Heart left ventricle (tissue), 16 donors: ENCODE results near the gene COMMD7. TPM values are rescaled to one million over a fixed set of nuclear protein-coding genes. Genes with fewer than 3 reads are reported as not detected.

ENCODE experiments used
- ATAC-seq, 4 donors: fragments of 200-7000 bp; cut with Tn5 transposase; one replicate each; pipeline ENCODE4 v1.9.1; 2020 to 2022; ENCODE audit warnings: moderate library complexity in 4 of 4, mild to moderate bottlenecking in 3 of 4, moderate number of reproducible peaks in 1 of 4
- DNase-seq, 5 donors: peaks; one replicate each; pipeline ENCODE4 v3.0.0-alpha.2; 2020
- H3K27ac ChIP-seq, 12 donors: fragments of 200-600 bp; sonication (generic) in 4 of 12; one replicate each; pipeline versions ENCODE4 v1.5.0 to v1.8.0; 2016 to 2022; ENCODE audit warnings: mild to moderate bottlenecking in 2 of 12
- H3K27me3 ChIP-seq, 9 donors: fragments of 200-600 bp; sonication (generic) in 2 of 9; one replicate each; pipeline versions ENCODE4 v1.5.1 to v1.8.0; 2016 to 2022; ENCODE audit warnings: mild to moderate bottlenecking in 3 of 9
- H3K36me3 ChIP-seq, 9 donors: fragments of 200-600 bp; sonication (generic) in 2 of 9; one replicate each; pipeline versions ENCODE4 v1.5.0 to v1.8.0; 2018 to 2022; ENCODE audit warnings: mild to moderate bottlenecking in 2 of 9
- H3K4me1 ChIP-seq, 12 donors: fragments of 200-600 bp; sonication (generic) in 4 of 12; one replicate each; pipeline versions ENCODE4 v1.5.0 to v1.8.0; 2016 to 2022; ENCODE audit warnings: mild to moderate bottlenecking in 3 of 12
- H3K4me3 ChIP-seq, 12 donors: fragments of 200-600 bp; sonication (generic) in 4 of 12; one replicate each; pipeline versions ENCODE4 v1.5.0 to v1.8.0; 2017 to 2022; ENCODE audit warnings: mild to moderate bottlenecking in 9 of 12, moderate library complexity in 4 of 12
- H3K9me3 ChIP-seq, 12 donors: fragments of 200-600 bp; sonication (generic) in 4 of 12; one replicate each; pipeline versions ENCODE4 v1.5.0 to v1.8.0; 2016 to 2022; ENCODE audit warnings: mild to moderate bottlenecking in 1 of 12
- POLR2A ChIP-seq, 2 donors: fragments of 450-650 bp; IDR thresholded peaks; one replicate each; pipeline ENCODE4 v1.6.1; 2017; ENCODE audit warnings: antibody characterized with exemption in 2 of 2, mild to moderate bottlenecking in 2 of 2, moderate library complexity in 2 of 2
- WGBS, 4 donors: extraction: QIAGEN DNeasy Blood & Tissue Kit in 2 of 4; methylation state at CpG; one replicate each; pipeline versions ENCODE4 v1.1.5 to v1.1.7; 2013 to 2018; 5-methylcytosine and 5-hydroxymethylcytosine counted together
- intact Hi-C, 10 donors: fragments of 100-400 bp; cut with DNase I; formaldehyde crosslinking; loops; one replicate each; pipeline versions ENCODE4 v1.11.1 to v1.14.2; 2022
- polyA plus RNA-seq, 2 donors: library from polyadenylated mRNA; stranded (reverse); fragments of 200-250 nt; gene quantifications; one replicate each; pipeline ENCODE4 v1.2.3, GENCODE V29; 2013
- total RNA-seq, 9 donors: library from RNA; depleted of rRNA in 2 of 9; stranded (reverse); fragments of >200 nt in 2 of 9; fragmentation: NEBNext Ultra II Directional in 3 of 9; extraction: Animal tissue kit (Norgen Biotek cat#: 25700) in 3 of 9; gene quantifications; one replicate each; pipeline versions ENCODE4 v1.1.0 to v1.2.4, GENCODE V29; 2016 to 2023
- TF ChIP-seq, protein P1 (sequence below), 12 donors: fragments of 200-600 bp; sonication (generic) in 4 of 12; IDR thresholded peaks; one replicate each; pipeline versions ENCODE4 v1.5.0 to v1.8.0; 2018 to 2022; ENCODE audit warnings: antibody characterized with exemption in 12 of 12, mild to moderate bottlenecking in 5 of 12
- donor health status: ischemic (EF 13 %, LVEDD 7.1; RV severe dilation, severe dysfunction).
- donor health status: healthy with polysubstance abuse.
- donor health status: DM: no; HTN: yes; CAD: no.
- donor health status: DM: no; HTN: no; CAD: no.
- donor health status: ischemic (EF 25% LVEDD 6.9; RV normal size, moderate dysfunction).
- donor health status: ischemic (EF 25% LVEDD 5.7; RV mildly dilated, moderate dysfunction).
- donor health status: healthy.
- donor health status: DM: yes; HTN: yes; CAD: no.
- donor health status: ischemic (EF 35%, LVEDD 5.7; RV mildly dilated, moderate dysfunction).
- donor health status: nonischemic (EF 11% LVEDD 7.7; RV severe dilation, severe dysfunction).
- donor health status: DM: yes; HTN: yes; CAD: no.
- donor health status: PGD.
- donor health status: ischemic (EF 29% LVEDD 5.4; RV normal size, mild dysfunction).
- donor health status: nonischemic (EF 23%, LVEDD 6.1; RV moderate dilation, normal function).

COMMD7 gene
- total and polyA plus RNA-seq, 11 donors, result 30.3 to 72.4 (median 43.7) TPM

DNA sequence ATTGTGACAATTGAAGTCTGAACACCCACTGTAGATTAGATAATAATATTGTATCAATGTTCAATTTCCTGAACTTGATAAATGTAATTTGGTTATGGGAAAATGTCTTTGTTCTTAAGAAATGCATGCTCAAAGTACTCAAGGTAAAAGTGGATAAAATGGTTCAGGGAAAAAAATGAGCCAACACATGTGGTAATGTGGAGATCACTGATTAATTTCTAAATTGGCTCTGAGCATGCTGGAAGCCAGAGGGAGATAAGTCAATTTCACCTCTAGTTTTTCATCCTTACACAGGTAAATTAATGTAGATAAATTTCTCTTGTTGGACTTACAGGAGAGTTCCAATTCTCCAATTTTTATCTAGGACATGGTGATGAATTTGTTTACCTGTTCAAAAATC, 8.0 kb upstream of the COMMD7 start:
- Histone ChIP-seq H3K9me3 (no peaks in the 10 kb centered on the region), H3K4me3 (no peak overlapping the region), H3K4me1 (peaks cover 0 to 7% (median 0%) of the 10 kb centered on the region in 12 donors), H3K36me3 (no peaks in the 10 kb centered on the region), H3K27me3 (no peaks in the 10 kb centered on the region), H3K27ac (no peak overlapping the region)
- intact Hi-C loops, result no loop called here
- ATAC-seq (no peak), DNase-seq (no peak)
- no peak for TF ChIP-seq POLR2A (IDR thresholded peaks at IDR 0.05)

DNA sequence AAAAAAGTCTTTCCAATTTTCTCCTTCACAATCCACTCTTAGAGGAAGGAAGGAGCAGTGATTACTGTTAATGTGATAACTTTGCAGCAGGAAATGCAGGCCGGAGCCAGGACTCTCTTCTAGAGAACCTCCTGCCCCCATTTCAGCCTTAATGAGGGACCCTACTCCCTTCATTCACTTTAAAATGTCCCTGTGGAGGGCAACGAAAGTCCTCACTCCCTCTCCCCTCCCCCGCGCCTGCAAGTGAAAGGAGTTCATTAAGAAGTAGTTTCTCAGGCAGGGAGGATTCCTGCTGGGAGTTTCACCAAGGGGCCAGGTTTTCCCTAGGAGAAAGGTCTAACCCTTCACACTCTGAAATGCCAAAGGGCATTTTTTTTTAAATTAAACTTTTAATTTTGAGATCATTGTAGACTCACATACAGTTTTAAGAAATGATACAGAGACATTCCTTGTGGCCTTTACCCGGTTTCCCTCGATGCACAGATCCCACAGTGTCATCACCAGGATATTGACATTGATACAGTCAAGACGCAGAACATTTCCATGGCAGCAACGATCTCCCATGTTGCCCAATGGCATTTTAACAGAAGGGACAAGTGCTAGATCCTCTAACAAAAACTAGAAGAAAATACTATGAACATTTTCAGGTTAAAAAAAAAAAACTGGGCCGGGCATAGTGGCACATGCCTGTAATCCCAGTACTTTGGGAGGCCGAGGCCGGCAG, 6.8 kb upstream of the COMMD7 start:
- no peaks in the 10 kb centered on the region for H3K36me3 ChIP-seq
- H3K4me1 ChIP-seq, result peaks cover 0 to 7% (median 0%) of the 10 kb centered on the region in 12 donors
- peak overlapping the region in 1 of 12 donors; percentile 34 for H3K27ac ChIP-seq
- intact Hi-C loops, result no loop called here
- no peaks in the 10 kb centered on the region for H3K9me3 ChIP-seq
- no peak overlapping the region for H3K4me3 ChIP-seq
- WGBS, 4 donors, result 56 to 63% (median 60%) methylated on average over 11 of the region's 11 CpGs
- ATAC-seq, result no peak
- DNase-seq, result no peak
- H3K27me3 ChIP-seq, result no peaks in the 10 kb centered on the region
- TF ChIP-seq, protein P1, sequence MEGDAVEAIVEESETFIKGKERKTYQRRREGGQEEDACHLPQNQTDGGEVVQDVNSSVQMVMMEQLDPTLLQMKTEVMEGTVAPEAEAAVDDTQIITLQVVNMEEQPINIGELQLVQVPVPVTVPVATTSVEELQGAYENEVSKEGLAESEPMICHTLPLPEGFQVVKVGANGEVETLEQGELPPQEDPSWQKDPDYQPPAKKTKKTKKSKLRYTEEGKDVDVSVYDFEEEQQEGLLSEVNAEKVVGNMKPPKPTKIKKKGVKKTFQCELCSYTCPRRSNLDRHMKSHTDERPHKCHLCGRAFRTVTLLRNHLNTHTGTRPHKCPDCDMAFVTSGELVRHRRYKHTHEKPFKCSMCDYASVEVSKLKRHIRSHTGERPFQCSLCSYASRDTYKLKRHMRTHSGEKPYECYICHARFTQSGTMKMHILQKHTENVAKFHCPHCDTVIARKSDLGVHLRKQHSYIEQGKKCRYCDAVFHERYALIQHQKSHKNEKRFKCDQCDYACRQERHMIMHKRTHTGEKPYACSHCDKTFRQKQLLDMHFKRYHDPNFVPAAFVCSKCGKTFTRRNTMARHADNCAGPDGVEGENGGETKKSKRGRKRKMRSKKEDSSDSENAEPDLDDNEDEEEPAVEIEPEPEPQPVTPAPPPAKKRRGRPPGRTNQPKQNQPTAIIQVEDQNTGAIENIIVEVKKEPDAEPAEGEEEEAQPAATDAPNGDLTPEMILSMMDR (IDR thresholded peaks at IDR 0.05), result no peak
- TF ChIP-seq POLR2A (IDR thresholded peaks at IDR 0.05), result no peak

DNA sequence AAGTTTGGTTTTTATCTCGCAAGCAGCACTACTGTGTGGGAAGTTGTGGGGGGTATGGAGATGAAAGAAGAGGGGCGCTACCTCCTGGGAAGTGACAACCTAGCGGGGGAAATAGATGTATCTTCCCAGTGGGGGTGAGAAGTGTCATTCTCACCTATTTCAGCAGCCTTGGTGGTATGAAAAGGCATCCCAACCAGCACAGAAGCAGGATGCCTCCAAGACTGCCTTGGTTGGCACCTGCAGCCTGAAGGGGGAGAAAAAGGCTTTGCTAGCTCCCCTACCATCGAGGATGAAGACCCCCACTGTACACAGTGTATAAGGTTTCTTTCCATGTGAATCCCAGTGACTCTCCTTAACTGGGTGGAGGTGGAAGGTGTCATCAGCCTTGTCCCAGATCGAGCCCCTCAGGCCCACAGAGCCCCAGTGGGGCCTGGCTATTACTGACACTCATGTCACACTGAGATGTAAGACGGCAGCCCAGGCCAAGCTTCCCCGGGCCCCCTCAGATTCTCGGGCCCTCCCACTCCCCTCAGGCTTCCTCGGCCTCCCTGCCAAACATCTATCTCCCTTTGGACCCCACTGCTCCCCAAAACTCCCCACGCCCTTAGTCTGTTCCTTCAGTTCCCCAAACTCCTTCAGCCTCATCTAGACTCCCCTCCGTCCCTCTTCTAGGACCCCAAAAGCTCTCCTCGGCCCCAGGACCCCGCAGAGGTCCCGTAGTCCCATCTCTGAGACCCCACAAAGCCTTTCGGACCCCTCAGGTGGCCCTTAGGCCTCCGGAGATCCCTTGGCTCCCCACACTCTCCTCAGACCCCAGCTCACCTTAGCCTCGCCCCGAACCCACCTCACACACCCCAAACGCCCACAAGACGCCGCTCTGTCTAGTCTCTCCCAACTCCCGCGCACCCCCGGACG, 688 bp downstream of the COMMD7 start:
- Histone ChIP-seq H3K4me1 (peaks cover 0 to 30% (median 13%) of the 10 kb centered on the region in 12 donors), H3K9me3 (no peaks in the 10 kb centered on the region), H3K36me3 (peaks cover 0 to under 1% (median 0%) of the 10 kb centered on the region in 9 donors), H3K27ac (peak overlapping the region; percentile 77 to 92 (median 89)), H3K27me3 (no peaks in the 10 kb centered on the region), H3K4me3 (peak overlapping the region; percentile 72 to 98 (median 83))
- intact Hi-C loops, result no loop called here
- WGBS, 4 donors, result 10 to 12% (median 10%) methylated on average over 23 to 25 of the region's 25 CpGs
- no peak for TF ChIP-seq POLR2A (IDR thresholded peaks at IDR 0.05)
- TF ChIP-seq, protein P1 (IDR thresholded peaks at IDR 0.05), result no peak
- DNase-seq (no peak), ATAC-seq (peak in 3 of 4 donors; percentile 4 to 19 (median 16))

DNA sequence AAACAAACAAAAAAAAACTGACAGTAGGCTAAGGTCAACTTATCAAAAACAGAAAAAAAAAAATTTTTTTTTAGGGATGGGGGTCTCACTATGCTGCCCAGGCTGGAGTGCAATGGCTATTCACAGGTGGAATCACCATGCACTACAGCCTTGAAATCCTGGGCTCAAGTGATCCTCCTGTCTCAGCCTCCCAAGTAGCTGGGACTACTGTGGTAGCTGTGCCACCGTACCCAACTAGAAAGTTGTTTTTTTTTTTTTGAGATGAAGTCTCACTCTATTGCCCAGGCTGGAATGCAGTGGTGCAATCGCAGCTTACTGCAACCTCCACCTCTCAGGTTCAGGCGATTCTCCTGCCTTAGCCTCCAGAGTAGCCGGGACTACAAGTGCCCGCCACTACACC, 2.1 kb downstream of the COMMD7 start:
- Histone ChIP-seq H3K36me3 (peaks cover 0 to 13% (median 0%) of the 10 kb centered on the region in 9 donors), H3K27me3 (no peaks in the 10 kb centered on the region), H3K27ac (no peak overlapping the region), H3K4me3 (no peak overlapping the region), H3K9me3 (no peaks in the 10 kb centered on the region), H3K4me1 (peaks cover 0 to 34% (median 14%) of the 10 kb centered on the region in 12 donors)
- intact Hi-C loops, result no loop called here
- ATAC-seq, result no peak
- no peak for DNase-seq
- no peak for TF ChIP-seq POLR2A (IDR thresholded peaks at IDR 0.05)
- TF ChIP-seq, protein P1 (IDR thresholded peaks at IDR 0.05), result no peak
- WGBS, 4 donors, result 92 to 97% (median 95%) methylated on average over 5 of the region's 5 CpGs
